Measurements from ENCODE around the gene ARSJ.
A peak's percentile ranks its signal among the peaks of the same experiment; 100 is the strongest.
"Not testable (repeated sequence)": the region's sequence is repeated elsewhere in the genome, so short reads cannot be mapped to it uniquely, and the experiment has no call there.

ARSJ gene

DNA sequence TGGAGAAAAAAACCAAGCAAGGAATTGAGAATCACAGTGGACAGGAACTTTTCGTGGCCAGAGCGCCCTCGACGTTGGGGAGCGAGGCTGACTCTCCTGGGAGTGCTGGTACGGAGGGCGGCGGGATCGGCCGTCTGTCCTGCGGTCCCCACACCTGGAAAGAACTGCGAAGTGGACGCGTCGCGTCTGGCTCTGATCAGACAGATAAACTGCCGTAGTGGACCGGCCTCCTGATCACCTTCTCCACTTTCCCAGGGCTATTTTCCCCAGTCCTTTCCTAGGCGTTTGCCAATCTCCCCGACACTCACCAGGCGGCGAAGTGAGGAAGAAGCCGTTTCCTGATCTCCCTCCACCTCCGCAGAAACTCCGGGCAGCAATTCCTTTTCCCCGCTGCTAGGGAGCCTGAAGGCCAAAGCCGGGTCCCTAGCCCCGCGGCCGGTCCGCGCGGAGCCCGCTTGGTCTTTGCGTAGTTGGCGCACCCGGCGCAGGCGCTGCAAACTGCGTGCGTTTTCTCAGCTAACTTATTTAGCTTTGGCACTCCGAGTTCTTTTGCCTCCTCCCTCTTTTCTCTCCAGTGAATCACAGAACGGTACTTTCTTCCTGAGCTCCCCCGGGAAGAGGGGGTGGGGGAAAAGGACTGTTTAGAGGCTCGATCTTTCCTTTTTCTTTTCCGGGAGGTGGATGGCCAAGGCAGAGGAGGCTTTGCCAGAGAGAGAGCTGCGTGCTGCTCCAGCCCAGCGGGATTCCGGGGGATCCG lies at the start of gene ARSJ:
Gene ARSJ, minus strand, starts transcription at position 500 of the 757 bp plus-strand sequence. CDS start 813 bp downstream, outside the sequence.
- DNase-seq: peak; percentile 7

DNA sequence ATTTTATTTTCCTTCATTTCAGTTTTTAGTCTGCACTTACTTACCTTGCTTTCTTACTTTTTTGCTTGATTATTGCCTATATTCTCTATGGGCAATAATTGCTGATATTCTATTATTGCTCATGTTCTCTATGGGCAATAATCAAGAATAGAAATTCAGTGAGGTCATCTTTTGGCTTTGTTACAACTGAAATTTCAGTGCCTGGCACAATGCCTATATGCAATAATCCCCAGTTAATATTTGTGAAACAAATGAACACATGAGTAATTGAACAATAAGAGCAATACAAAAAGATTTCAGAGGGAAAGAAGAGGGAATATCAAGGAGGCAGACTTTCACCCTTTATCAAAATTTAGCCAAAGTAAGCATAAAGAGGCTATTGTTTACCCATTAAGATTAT lies 48.6 kb upstream of the ARSJ start:
- no peak for DNase-seq

DNA sequence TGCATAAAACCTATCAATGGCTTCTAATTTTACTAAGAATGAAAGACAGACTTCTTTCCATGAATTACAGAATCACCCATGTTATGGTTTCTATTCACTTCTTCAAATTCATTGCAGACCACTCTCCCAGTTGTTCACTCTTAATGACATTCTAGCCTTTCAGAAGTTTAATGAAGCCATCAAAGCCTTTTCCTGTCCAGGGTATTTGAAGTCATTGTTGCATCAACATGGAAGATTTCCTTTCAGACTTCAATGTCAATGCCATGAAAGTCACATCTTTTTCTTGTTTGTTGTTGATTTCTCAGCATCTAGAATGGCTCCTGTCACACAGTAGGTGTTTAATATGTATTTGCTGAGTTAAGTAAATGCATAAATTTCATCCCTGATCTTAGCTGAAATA lies 48.1 kb upstream of the ARSJ start:
- no peak for DNase-seq

DNA sequence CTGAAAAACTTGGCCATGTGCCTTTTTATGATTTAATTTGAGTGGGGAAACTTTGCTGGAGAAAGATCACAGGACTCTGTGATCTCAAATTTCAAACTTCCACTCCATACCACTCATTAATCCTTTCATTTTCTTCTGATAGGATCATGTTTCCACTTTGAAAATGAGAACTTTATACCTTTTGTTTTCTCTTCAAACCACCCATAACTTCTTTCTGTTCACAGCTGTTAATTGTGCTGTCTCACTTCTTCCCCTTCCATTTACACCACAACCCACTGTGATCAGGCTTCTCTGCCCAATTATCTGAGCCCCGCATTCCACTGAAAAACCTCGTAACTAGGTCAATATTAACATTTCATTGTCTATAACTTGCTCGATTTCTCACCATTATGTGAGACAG lies 47.0 kb upstream of the ARSJ start:
- DNase-seq: no peak

DNA sequence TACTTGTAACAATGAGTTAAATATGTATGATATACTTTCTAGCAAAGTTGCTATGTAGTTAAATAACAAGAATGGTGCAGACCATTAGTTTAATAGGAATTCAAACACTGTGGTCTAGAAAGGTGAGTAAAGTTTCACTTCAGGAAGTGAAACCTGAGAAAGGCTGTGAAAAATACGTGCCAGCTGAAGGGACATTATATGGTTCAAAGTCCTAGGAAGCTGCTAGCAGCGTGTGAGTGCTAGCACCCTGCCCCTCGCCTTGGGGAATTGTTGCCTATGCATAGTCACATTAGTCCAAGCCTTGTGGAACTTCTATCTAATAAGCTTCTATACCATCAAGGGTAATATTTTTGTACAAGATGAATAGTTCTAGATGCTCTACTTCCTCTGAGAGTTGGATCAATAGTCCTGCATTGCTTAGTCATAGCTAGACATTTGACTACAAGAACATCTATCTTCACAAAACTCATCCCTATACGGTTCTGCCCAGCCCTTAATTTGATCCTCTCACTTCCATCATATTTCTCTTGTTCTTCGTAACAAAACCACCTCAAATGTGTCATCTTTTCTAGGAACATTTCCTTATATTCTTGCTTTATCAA lies 45.8 kb upstream of the ARSJ start:
- DNase-seq: no peak

DNA sequence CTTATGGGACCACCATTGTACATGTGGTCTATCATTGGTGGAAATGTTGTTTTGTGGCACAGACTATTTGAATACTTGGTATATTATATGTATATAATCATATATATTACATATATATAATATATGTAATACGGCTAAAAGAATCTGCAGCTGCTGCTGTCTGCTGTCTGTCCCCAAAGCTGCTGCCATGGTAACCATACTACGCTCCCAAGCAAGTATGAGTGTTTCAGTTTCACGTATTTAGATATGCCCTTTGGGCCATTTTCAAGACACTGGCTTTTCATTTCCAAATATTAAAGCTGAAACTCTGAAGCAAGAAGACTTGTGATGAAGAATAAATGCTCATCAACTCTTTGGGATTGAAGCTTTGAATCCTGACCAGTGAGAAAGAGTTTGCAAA lies 42.0 kb upstream of the ARSJ start:
- no peak for DNase-seq

DNA sequence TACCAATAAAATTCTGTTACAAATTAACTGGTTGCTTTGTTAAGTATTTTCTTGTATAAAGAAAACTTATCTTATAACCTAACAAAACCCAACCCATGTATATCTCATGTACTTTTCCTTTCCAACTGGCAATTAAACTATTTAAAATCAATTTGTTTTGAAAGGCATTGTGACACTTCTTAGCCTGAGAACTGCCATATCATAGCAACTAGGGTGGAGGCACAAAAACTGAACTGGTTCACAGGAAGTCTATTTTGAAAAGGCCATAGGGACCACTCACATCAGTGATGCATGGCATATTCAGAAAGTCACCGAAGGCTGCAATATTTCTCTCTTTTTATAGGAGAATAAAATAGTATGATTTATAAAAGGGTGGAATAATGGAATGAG lies 40.5 kb upstream of the ARSJ start:
- DNase-seq: no peak

DNA sequence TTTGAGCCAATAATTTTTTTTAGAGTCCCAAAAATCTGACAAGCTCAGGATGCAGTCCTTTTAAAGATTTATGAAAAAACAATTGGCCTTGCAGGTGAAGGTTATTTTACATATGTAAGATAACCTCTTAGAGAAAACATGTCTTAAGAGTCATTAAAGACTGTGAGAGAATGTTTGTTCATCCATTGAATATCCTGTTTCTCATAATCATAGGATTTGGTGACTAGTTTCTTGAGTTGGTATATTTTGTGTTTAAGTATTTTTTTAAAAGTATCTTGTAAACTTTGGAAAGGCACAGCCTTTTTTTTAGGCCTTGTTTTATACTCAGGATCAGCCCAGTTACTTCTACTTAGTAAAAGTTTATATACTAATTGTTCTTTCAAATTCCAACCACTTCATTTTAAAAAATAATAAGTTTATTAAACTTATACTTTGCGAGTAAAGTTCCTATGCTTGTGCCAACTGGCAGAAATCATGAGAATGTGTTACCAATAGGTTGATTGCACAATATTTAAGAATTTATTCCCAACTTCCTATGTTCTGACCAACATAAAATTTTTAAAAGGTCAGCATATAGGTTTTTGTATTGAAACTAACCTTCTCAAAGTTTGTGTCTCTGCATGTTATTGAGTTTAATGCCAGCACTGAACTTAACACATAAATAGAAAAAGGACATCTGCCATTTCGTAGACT lies 40.0 kb upstream of the ARSJ start:
- no peak for DNase-seq

DNA sequence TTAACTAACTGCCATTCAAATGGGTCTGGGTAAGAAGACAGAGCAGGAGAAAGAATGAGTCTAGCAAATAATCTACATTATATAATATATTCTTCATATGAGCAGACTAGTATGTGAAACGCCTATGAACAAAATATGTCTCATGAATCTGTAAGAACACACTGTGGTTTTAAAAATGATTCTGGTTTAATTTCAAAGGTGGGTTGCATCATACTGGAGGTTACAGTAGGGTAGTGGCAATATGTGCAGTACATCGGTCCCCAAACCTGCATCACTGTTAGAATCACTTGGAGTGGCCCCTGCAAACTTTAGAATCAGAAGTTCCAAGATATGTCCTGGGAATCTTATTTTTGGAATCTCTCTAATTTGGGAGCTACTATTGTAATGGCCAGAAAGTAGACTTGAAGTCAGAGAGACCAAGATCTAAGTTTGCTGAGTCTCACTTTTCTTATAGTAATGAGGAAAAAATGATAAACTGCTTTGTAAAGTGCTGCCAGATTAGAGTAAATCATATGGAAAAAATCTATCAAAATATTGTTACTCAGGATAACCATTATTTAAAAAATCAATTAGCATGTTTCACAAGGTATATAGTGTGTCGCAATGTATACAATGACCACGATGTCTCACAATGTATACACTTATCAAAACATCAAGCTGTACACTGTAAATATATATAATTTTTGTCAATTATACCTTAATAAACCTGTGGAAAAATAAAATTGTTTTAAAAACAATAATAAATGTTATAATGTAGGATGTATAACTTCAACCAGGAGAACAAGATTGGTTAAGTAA lies 37.9 kb upstream of the ARSJ start:
- DNase-seq: no peak

DNA sequence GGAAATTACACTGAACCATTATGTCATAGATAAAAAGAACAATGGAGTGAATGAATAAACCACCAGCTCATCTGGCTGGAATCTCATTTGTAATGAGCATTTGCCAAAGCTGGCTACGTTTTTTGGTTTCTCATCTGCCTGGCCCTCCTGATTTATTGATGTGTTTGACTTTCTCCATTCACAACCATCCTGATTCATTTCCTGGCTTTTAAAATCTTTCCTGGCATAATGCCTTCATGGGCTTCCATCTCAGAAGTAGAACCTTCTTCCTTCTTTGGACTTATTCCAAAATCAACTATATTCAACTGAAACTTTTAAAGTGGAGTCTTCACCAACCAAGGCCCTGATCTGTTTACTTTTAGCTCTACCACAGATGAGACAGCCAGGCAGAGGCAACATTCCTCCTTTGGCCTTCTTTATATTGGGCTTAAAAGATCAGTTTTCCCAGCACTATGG lies 36.0 kb upstream of the ARSJ start:
- DNase-seq: no peak

DNA sequence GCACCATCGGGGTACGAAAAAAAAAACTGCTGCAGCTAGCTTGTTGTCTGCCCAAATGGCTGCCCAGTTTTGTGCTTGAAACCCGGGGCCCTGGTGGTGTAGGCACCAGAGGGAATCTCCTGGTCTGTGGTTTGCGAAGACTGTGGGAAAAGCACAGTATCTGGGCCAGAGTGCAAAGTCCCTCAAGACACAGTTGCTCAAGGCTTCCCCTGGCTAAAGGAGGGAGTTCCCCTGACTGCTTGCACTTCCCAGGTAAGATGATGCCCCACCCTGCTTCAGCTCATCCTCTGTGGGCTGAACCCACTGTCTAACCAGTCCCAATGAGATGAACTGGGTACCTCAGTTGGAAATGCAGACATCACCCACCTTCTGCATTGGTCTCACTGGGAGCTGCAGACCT lies 33.8 kb upstream of the ARSJ start:
- DNase-seq: not testable (repeated sequence)

DNA sequence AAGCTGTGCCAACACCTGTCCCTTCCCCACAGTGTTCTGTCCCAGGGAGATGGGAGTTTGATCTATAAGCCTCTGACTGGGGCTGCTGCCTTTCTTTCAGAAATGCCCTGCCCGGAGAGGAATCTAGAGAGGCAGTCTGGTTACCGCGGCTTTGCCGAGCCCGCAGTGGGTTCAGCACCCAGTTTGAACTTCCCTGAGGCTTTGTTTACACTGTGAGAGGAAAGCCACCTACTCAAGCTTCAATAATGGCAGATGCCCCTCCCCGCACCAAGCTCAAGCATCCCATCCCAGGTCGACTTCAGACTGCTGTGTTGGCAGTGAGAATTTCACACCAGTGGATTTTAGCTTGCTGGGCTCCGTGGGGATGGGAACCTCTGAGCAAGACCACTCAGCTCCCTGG lies 33.3 kb upstream of the ARSJ start:
- no peak for DNase-seq

DNA sequence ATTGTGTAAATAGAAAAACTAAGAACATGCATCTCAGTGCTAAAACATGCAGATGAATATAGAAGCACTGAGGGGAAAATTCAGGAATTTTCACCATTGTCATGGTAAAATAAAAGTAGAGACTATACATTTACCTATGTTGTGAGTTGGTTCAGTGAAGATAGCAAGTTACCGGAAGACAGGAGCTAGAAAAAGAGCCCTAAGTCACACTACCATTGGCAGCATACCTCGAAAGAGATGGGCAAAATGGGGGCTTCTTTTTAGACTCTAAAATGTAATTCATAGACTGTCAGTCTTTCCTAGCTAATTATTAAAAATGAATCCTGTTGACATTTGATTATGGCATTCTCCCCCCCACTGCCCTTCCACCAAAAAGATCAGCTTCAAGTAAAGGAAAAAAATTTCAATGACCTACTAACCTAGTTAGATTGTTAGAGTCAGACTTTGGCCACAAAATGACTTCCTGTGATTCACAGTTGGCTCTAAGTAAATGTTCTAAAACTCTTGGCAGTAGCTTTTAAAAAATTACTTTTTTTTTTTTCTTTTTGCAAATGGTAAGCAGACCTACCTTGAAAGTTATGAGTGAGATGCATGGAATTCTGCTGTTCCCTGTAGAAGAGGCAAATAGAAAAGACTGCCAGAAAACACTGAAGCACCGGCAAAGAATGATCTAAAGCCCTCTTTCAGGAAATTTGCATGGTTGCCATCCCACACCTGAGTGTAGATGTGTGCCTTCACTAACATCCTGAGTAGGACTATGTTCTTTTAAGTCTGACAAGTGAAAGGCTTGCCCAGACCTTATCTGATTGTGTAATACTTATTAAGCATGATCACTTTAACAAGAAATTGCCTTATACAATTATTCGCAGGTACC lies 26.4 kb upstream of the ARSJ start:
- DNase-seq: peak; percentile 20

DNA sequence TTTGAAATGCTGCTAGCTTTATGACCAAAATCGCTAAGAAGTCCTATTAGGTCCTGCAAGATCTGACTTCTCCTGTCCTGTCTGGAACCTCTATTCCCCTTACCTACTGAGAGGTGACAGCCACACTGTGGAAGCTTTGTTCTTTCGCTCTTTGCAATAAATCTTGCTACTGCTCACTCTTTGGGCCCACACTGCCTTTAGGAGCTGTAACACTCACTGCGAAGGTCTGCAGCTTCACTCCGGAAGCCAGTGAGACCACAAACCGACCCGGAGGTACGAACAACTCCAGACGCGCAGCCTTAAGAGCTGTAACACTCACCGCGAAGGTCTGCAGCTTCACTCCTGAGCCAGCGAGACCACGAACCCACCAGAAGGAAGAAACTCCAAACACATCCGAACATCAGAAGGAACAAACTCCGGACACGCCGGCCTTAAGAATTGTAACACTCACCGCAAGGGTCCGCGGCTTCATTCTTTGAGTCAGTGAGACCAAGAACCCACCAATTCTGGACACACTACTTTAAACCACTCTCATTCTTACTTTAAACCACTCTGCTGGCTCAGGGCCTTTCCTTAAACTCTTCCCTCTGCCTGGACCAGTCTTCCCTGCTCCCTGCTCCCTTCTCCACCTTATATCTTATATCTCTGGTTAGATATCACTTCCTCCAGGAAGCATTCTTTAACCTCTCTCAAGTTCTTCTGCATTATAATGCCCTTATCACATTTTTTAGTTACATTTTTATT lies 25.2 kb upstream of the ARSJ start:
- DNase-seq: peak; percentile 18

DNA sequence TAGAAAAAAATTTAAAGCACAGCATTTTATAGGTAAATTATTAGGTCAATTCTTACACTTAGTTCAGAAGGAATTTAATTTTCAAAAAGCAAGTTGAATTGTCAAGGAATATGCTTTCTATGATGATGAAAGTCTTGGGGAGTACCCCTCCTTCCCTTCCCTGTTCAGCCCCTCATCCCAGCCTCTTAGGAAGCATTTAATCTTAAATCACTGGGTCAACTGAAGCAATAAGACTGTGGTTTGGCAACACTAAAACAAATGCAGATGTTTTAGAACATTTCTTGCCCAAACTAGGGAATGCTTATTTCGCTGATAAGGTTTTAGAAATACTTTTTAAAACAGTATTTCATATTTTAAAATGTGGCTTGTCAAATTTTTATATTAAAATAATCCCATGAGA lies 19.1 kb upstream of the ARSJ start:
- DNase-seq: no peak

DNA sequence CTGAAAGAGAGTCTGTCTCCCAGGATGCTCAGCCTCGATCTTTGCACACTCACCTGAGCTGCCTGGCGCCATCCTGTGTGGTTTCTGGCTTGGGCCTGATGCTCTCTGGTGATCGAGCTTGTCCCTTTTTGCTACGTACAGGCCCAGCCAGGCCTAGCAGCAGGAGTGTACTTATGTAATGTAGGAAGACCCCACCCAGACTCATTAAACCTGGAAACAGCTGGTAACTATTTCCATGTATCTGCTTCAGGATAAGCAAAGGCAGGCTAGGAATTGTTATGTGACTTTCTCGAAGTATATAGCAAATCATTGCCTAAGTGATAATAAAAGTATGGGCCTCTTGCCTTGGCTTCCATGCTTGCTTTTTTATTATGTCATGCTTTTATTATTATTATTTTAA lies 18.6 kb upstream of the ARSJ start:
- no peak for DNase-seq

DNA sequence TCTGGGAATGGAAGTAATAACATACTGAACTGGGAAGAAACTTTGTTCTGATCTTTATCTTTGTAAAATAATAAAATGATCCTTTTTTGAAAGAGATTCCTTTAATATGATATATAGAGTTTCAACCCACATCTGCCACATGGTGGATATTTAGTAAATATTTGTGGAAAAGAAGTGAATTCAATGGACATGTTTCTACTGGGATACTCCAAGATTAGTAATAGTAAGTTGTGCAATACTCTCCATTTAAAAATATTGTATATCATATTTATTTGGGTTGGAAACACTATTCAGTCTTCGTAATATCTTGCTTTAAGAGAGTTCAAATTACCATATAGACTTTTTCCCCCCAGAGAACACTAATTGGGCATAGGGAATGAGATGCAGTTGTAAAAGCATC lies 17.8 kb upstream of the ARSJ start:
- no peak for DNase-seq

DNA sequence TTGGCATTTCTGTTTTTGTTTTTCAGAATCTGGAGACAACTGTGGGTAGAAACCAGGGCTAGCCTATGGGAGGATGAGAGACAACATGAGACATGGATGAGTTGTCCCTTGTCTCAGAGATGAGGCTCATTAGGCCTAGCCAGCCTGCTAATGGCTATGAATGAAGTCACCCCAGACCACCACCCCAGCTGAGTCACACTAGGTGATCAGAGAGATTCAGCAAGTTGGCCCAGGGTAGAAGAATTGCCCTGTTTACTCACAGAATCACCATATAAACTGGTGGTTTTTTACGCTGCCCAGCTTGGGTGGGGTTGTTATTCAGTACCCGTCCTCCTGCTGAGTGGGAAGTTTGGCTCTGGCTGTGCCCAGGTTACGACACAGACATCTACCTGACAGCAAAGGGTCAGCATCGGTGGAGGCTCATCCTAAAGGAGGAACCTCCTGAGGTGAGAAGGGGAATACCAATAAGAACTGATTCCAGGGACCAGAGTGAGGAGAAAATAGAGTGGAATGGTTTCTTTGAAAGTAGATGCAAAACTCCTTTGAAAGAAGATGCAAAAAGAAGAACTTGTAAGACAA lies 17.2 kb upstream of the ARSJ start:
- DNase-seq: no peak

DNA sequence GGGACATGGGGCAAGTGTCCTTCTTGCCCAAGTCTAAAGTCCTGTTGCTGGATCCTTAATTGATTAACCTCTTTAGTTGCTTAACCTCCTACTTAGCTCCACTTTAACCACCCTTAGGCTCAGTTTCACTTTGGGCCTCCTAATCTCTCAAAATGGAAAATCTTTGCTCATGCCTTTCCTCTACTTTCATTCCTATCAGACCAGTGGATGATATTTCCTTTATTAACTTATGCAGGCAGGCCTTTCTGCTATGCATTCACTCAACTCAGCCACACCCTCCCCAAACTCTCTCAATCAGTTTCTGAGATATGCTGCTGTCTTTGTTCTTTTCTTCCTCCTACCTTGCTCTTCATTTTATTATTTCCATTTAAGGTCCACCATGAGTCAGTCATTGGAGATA lies 14.4 kb upstream of the ARSJ start:
- DNase-seq: no peak

DNA sequence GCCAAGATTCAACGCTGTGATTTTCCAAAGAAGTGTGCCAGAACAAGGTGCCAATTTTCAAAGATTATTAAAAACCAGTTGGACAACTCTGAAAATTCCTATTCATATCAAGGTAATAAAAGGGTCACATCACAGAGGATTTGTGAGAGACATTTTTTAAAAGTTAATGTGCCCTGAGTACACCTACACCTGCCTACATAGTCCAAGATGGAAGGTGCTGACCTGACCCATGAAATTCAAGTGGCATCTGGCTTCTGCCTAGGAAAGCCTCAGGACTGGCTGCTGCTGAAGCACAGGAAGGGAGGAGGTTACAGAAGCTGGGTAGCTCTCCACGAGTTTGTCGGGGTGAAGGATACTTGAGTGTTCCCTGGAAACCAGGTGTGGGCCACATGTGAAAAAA lies 11.4 kb upstream of the ARSJ start:
- DNase-seq: no peak

DNA sequence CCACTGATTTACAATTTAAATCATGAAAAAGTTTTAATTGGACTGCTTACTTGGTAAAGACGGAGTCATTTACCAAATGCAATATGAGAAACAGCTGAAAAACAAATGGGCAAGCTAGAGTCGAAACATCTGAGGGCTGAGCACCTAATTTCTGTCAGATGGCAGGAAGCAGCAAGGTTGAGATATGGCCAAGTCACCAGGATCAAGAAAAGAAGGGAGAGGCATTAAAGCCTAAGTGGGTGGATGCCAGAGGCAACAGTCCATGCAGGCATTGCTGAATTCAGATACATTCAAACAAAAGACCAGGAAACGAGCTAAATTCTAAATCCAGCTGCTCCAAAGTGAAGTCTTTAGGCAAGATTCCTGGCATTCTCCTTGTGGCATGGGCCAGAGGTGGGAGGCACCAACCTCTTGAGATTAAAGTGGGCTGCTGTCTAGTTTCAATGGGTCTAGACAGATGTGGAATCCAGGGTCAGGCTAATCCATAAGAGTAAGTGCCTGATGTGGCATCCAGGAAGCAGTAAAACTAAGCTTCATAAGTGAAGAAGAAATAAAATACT lies 8.0 kb upstream of the ARSJ start:
- no peak for DNase-seq
